GM12878 (cell line): ENCODE data around the gene ANKRD44. TPM values are rescaled to one million over a fixed set of nuclear protein-coding genes. Genes with fewer than 3 reads are reported as not detected.

Source experiments
- ATAC-seq: fragments of 200-7000 bp; cut with Tn5 transposase; 3 replicates; pipeline ENCODE4 v1.9.1; 2020; ENCODE audit warnings: mild to moderate bottlenecking, moderate library complexity
- BruUV-seq: library from RNA; stranded (reverse); fragments of 400-500 nt; replicated peaks from 2 replicates; lab custom pipeline; 2021; lab: Mats Ljungman, UMichigan
- CTCF ChIA-PET: fragments of 300-600 bp; sonication (Branson Sonifier 250); formaldehyde crosslinking; extraction: SDS; loops from one replicate; lab custom pipeline; 2021; ENCODE audit warnings: inconsistent platforms; lab: Yijun Ruan, JAX
- POLR2A ChIA-PET: fragments of 350-600 bp; formaldehyde crosslinking; extraction: SDS; loops from one replicate; lab custom pipeline; 2021; ENCODE audit warnings: inconsistent platforms; lab: Charles Lee
- RAD21 ChIA-PET: fragments of 300-600 bp; sonication (Branson Sonifier 250); formaldehyde crosslinking; loops from one replicate; lab custom pipeline; 2023; ENCODE audit warnings: antibody characterized with exemption; ENCODE audit not compliant: unreplicated experiment; lab: Charles Lee
- SMC1A ChIA-PET: fragments of 300-600 bp; sonication (Branson Sonifier 250); formaldehyde crosslinking; loops from one replicate; lab custom pipeline; 2023; ENCODE audit not compliant: unreplicated experiment, uncharacterized antibody; lab: Charles Lee
- DNase-seq: peaks from one replicate; pipeline ENCODE4 v3.0.0-alpha.2; 2011; ENCODE audit warnings: low read depth, low spot score
- FAIRE-seq: peaks from 3 replicates; lab custom pipeline; 2011; peaks lifted over from hg19 to GRCh38; lab: Jason Lieb, UNC
- H2AFZ ChIP-seq: 2 replicates; pipeline ENCODE4 v1.6.0; 2011; ENCODE audit warnings: low read depth, low read length, control low read depth; ENCODE audit not compliant: control insufficient read depth
- H3K27ac ChIP-seq: 2 replicates; pipeline ENCODE4 v1.5.1; 2011; ENCODE audit warnings: control low read depth; ENCODE audit not compliant: control insufficient read depth, insufficient read depth
- H3K27me3 ChIP-seq, 2 experiments: replicated peaks in 1 of 2; 2 replicates each; pipeline versions ENCODE4 v1.6.0 to v1.6.1; 2011; ENCODE audit warnings: low read length in 1 of 2; ENCODE audit not compliant: control insufficient read depth in 2 of 2, insufficient read depth in 2 of 2
- H3K36me3 ChIP-seq, 2 experiments: 2 replicates each; pipeline ENCODE4 v1.5.1; 2011; ENCODE audit warnings: low read length in 1 of 2; ENCODE audit not compliant: control insufficient read depth in 2 of 2, insufficient read depth in 2 of 2
- H3K4me1 ChIP-seq: 2 replicates; pipeline ENCODE4 v1.6.1; 2011; ENCODE audit warnings: mild to moderate bottlenecking, low read length, moderate library complexity, mixed read lengths; ENCODE audit not compliant: control insufficient read depth, insufficient read depth
- H3K4me2 ChIP-seq: 2 replicates; pipeline ENCODE4 v1.6.0; 2011; ENCODE audit warnings: control low read depth; ENCODE audit not compliant: control insufficient read depth, insufficient read depth
- H3K4me3 ChIP-seq: fragments of 200-600 bp; sonication (generic); 2 replicates; pipeline ENCODE4 v1.5.1; 2016
- H3K79me2 ChIP-seq: 2 replicates; pipeline ENCODE4 v1.6.0; 2011; ENCODE audit warnings: low read length; ENCODE audit not compliant: control insufficient read depth, insufficient read depth
- H3K9ac ChIP-seq: 2 replicates; pipeline ENCODE4 v1.8.0; 2011; ENCODE audit warnings: low read length, control low read depth, mixed read lengths; ENCODE audit not compliant: control insufficient read depth, insufficient read depth
- H3K9me3 ChIP-seq: replicated peaks from 3 replicates; pipeline ENCODE4 v1.5.1; 2011; ENCODE audit warnings: mild to moderate bottlenecking, low read length; ENCODE audit not compliant: control insufficient read depth, insufficient read depth
- H4K20me1 ChIP-seq: 2 replicates; pipeline ENCODE4 v1.6.0; 2011; ENCODE audit not compliant: control insufficient read depth, insufficient read depth
- EZH2 ChIP-seq: IDR thresholded peaks from 2 replicates; pipeline ENCODE4 v1.6.1; 2012; ENCODE audit warnings: low read depth, mild to moderate bottlenecking, control low read depth, inconsistent platforms, low read length, borderline replicate concordance; ENCODE audit not compliant: control insufficient read depth
- KAT2A ChIP-seq: conservative IDR thresholded peaks from 2 replicates; pipeline ENCODE4 v1.6.1; 2011; ENCODE audit warnings: low read depth, low read length; ENCODE audit not compliant: control insufficient read depth
- NBN ChIP-seq: fragments of 450-650 bp; IDR thresholded peaks from 2 replicates; pipeline ENCODE4 v1.6.1; 2016
- NFYA ChIP-seq: IDR thresholded peaks from 2 replicates; pipeline ENCODE4 v1.6.1; 2011; ENCODE audit warnings: low read depth, mild to moderate bottlenecking, low read length, improper control_type of control experiment, borderline replicate concordance
- POLR2A ChIP-seq: IDR thresholded peaks from 2 replicates; pipeline ENCODE4 v1.6.1; 2011; ENCODE audit warnings: low read depth, mild to moderate bottlenecking, low read length
- RBBP5 ChIP-seq: fragments of 200-600 bp; sonication (generic); conservative IDR thresholded peaks from 2 replicates; pipeline ENCODE4 v1.6.1; 2016
- RCOR1 ChIP-seq: conservative IDR thresholded peaks from 2 replicates; pipeline ENCODE4 v1.6.1; 2012; ENCODE audit warnings: low read depth, low read length, improper control_type of control experiment
- RFX5 ChIP-seq: IDR thresholded peaks from 2 replicates; pipeline ENCODE4 v1.6.1; 2011; ENCODE audit warnings: low read depth, low read length, improper control_type of control experiment
- ZSCAN29 ChIP-seq: fragments of 450-650 bp; IDR thresholded peaks from 2 replicates; pipeline ENCODE4 v1.6.1; 2017; ENCODE audit warnings: mild to moderate bottlenecking, moderate library complexity
- WGBS: methylation state at CpG from one replicate; pipeline ENCODE4 v1.1.6; 2016; ENCODE audit warnings: low lambda C conversion rate; ENCODE audit not compliant: insufficient replicate concordance, insufficient coverage; ENCODE audit errors: missing lambda C conversion rate; 5-methylcytosine and 5-hydroxymethylcytosine counted together
- in situ Hi-C: fragments of 300-500 bp; cut with MboI; formaldehyde crosslinking; loops from 9 replicates; pipeline ENCODE4 v1.14.3; 2018; ENCODE audit warnings: mixed read lengths
- intact Hi-C: fragments of 100-400 bp; cut with micrococcal nuclease; formaldehyde crosslinking; loops from one replicate; pipeline ENCODE4 v1.14.2; 2022; ENCODE audit not compliant: unreplicated experiment
- polyA plus RNA-seq, 11 experiments: library from polyadenylated mRNA; depleted of rRNA in 4 of 11; unstranded in 6 of 11; stranded (reverse) in 5 of 11; fragments of >200 nt; fragmentation: Nextera tagmentation in 4 of 11; fragmentation: Illumina TruSeq in 1 of 11; extraction: Ambion mirVana in 4 of 11; extraction: Trizol in 1 of 11; gene quantifications; 1 replicate in 1 of 11; 2 replicates in 10 of 11; pipeline versions ENCODE4 v1.2.1 to v1.2.3, GENCODE V29; 2011 to 2016; ENCODE audit warnings: inconsistent platforms in 2 of 11, missing spikeins in 2 of 11, low read depth in 1 of 11
- total RNA-seq, 4 experiments: library from RNA; depleted of rRNA in 3 of 4; stranded (reverse); fragments of >200 nt in 3 of 4; fragmentation: Illumina TruSeq in 1 of 4; extraction: Trizol in 1 of 4; gene quantifications; 2 replicates each; pipeline versions ENCODE4 v1.2.1 to v1.2.3, GENCODE V29; 2013 to 2021
- TF ChIP-seq, protein P1 (sequence below): fragments of 450-650 bp; IDR thresholded peaks from 2 replicates; pipeline ENCODE4 v1.6.1; 2016; ENCODE audit warnings: mild to moderate bottlenecking
- TF ChIP-seq, protein P2 (sequence below): fragments of 450-650 bp; formaldehyde crosslinking; IDR thresholded peaks from 2 replicates; pipeline ENCODE4 v1.4.0; 2022; ENCODE audit warnings: mild to moderate bottlenecking, moderate library complexity
- TF ChIP-seq, protein P3 (sequence below): IDR thresholded peaks from 2 replicates; pipeline ENCODE4 v1.6.1; 2012; ENCODE audit warnings: mild to moderate bottlenecking, low read depth, low read length

Gene ANKRD44
- total and polyA plus RNA-seq, 10 of the 15 experiments (the other 5 are each of a cell fraction or from before 2014, with no cell fraction given), result 19.1 to 99.1 (median 59.6) TPM

DNA sequence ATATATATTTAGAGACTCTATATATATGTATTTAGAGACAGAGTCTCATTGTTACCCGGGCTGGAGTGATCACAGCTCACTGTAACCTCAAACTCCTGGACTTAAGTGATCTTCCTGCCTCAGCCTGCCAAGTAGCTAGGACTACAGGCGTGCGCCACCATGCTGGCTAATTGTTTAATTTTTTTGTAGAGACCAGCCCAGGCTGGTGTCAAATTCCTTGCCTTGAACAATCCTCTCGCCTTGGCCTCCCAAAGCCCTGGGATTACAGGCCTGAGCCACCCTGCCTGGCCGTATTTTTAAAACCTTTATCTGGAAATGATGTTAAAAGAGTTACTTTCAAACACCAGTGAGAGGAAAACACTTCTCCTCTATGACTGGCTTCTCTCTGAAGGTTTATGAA is 353.1 kb downstream of the ANKRD44 start:
- no peaks in the 10 kb centered on the region for H4K20me1 ChIP-seq
- no TSS peak for BruUV-seq
- FAIRE-seq (no peak), DNase-seq (no peak), ATAC-seq (no peak)
- no peaks in the 10 kb centered on the region for H3K36me3 ChIP-seq
- WGBS, result 66% methylated on average over 5 of the region's 5 CpGs
- ChIA-PET RAD21 (interaction anchor here (0.7 kb wide), 1 partner anchor 121 kb away, joined by 3 read pairs; no protein-coding TSS in a partner anchor), POLR2A (interaction anchor here (0.6 kb wide), 1 partner anchor 291 kb away, joined by 3 read pairs; no protein-coding TSS in a partner anchor), SMC1A (no interaction called here), CTCF (interaction anchor here (1.1 kb wide), 1 partner anchor 211 kb away, joined by 3 read pairs; no protein-coding TSS in a partner anchor)
- no peaks in the 10 kb centered on the region for H3K27me3 ChIP-seq
- no peak overlapping the region for H3K9ac ChIP-seq
- H3K79me2 ChIP-seq, result no peaks in the 10 kb centered on the region
- no peak overlapping the region for H3K4me3 ChIP-seq
- H2AFZ ChIP-seq, result no peak overlapping the region
- in situ Hi-C loops, result no loop called here
- no peak overlapping the region for H3K27ac ChIP-seq
- intact Hi-C loops, result no loop called here
- TF ChIP-seq RFX5, result no peak
- TF ChIP-seq RBBP5, result no peak
- TF ChIP-seq KAT2A, result no peak
- TF ChIP-seq RCOR1, result no peak
- TF ChIP-seq, protein P1, sequence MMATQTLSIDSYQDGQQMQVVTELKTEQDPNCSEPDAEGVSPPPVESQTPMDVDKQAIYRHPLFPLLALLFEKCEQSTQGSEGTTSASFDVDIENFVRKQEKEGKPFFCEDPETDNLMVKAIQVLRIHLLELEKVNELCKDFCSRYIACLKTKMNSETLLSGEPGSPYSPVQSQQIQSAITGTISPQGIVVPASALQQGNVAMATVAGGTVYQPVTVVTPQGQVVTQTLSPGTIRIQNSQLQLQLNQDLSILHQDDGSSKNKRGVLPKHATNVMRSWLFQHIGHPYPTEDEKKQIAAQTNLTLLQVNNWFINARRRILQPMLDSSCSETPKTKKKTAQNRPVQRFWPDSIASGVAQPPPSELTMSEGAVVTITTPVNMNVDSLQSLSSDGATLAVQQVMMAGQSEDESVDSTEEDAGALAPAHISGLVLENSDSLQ, result no peak
- TF ChIP-seq POLR2A, result no peak
- no peak for TF ChIP-seq EZH2
- no peak for TF ChIP-seq NBN
- TF ChIP-seq NFYA, result no peak
- no peak for TF ChIP-seq ZSCAN29
- TF ChIP-seq, protein P2, sequence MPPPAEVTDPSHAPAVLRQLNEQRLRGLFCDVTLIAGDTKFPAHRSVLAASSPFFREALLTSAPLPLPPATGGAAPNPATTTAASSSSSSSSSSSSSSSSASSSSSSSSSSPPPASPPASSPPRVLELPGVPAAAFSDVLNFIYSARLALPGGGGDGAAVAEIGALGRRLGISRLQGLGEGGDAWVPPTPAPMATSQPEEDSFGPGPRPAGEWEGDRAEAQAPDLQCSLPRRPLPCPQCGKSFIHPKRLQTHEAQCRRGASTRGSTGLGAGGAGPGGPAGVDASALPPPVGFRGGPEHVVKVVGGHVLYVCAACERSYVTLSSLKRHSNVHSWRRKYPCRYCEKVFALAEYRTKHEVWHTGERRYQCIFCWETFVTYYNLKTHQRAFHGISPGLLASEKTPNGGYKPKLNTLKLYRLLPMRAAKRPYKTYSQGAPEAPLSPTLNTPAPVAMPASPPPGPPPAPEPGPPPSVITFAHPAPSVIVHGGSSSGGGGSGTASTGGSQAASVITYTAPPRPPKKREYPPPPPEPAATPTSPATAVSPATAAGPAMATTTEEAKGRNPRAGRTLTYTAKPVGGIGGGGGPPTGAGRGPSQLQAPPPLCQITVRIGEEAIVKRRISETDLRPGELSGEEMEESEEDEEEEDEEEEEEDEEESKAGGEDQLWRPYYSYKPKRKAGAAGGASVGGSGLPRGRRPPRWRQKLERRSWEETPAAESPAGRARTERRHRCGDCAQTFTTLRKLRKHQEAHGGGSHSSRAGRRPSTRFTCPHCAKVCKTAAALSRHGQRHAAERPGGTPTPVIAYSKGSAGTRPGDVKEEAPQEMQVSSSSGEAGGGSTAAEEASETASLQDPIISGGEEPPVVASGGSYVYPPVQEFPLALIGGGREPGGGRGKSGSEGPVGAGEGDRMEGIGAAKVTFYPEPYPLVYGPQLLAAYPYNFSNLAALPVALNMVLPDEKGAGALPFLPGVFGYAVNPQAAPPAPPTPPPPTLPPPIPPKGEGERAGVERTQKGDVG (CRISPR knock-in tag), result no peak
- TF ChIP-seq, protein P3, sequence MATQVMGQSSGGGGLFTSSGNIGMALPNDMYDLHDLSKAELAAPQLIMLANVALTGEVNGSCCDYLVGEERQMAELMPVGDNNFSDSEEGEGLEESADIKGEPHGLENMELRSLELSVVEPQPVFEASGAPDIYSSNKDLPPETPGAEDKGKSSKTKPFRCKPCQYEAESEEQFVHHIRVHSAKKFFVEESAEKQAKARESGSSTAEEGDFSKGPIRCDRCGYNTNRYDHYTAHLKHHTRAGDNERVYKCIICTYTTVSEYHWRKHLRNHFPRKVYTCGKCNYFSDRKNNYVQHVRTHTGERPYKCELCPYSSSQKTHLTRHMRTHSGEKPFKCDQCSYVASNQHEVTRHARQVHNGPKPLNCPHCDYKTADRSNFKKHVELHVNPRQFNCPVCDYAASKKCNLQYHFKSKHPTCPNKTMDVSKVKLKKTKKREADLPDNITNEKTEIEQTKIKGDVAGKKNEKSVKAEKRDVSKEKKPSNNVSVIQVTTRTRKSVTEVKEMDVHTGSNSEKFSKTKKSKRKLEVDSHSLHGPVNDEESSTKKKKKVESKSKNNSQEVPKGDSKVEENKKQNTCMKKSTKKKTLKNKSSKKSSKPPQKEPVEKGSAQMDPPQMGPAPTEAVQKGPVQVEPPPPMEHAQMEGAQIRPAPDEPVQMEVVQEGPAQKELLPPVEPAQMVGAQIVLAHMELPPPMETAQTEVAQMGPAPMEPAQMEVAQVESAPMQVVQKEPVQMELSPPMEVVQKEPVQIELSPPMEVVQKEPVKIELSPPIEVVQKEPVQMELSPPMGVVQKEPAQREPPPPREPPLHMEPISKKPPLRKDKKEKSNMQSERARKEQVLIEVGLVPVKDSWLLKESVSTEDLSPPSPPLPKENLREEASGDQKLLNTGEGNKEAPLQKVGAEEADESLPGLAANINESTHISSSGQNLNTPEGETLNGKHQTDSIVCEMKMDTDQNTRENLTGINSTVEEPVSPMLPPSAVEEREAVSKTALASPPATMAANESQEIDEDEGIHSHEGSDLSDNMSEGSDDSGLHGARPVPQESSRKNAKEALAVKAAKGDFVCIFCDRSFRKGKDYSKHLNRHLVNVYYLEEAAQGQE, result no peak
- H3K4me2 ChIP-seq, result no peak overlapping the region
- H3K9me3 ChIP-seq, result no peaks in the 10 kb centered on the region; the same call in 2 of the 3 replicates
- H3K4me1 ChIP-seq, result peaks cover 3% of the 10 kb centered on the region; the same call in 1 of the 2 replicates
